GM23248 (cell line): Measurements from ENCODE around the gene PYGO1. TPM values are rescaled to one million over a fixed set of nuclear protein-coding genes. Genes with fewer than 3 reads are reported as not detected.
"Not testable (repeated sequence)": the region's sequence is repeated elsewhere in the genome, so short reads cannot be mapped to it uniquely, and the experiment has no call there.

ENCODE experiments used
- DNase-seq: peaks from one replicate; pipeline ENCODE4 v3.0.0-alpha.2; 2015
- H2AFZ ChIP-seq: fragments of 200-600 bp; sonication (generic); 2 replicates; pipeline ENCODE4 v1.6.1; 2016; ENCODE audit warnings: antibody characterized with exemption
- H3F3A ChIP-seq: fragments of 200-600 bp; sonication (generic); 2 replicates; pipeline ENCODE4 v1.6.1; 2016; ENCODE audit warnings: mild to moderate bottlenecking, antibody characterized with exemption, mixed run types; ENCODE audit not compliant: insufficient read depth
- H3K27ac ChIP-seq: fragments of 200-600 bp; sonication (generic); 2 replicates; pipeline ENCODE4 v1.5.1; 2016; ENCODE audit warnings: mild to moderate bottlenecking
- H3K27me3 ChIP-seq: fragments of 200-600 bp; sonication (generic); replicated peaks from 2 replicates; pipeline ENCODE4 v1.6.1; 2016; ENCODE audit warnings: mild to moderate bottlenecking; ENCODE audit not compliant: insufficient read depth
- H3K36me3 ChIP-seq: fragments of 200-600 bp; sonication (generic); 2 replicates; pipeline ENCODE4 v1.6.1; 2016; ENCODE audit warnings: low read depth, mild to moderate bottlenecking
- H3K4me1 ChIP-seq: fragments of 200-600 bp; sonication (generic); 2 replicates; pipeline ENCODE4 v1.6.1; 2016; ENCODE audit warnings: mild to moderate bottlenecking; ENCODE audit not compliant: insufficient read depth
- H3K4me2 ChIP-seq: fragments of 200-600 bp; sonication (generic); one replicate; pipeline ENCODE4 v1.6.1; 2016; ENCODE audit warnings: mild to moderate bottlenecking; ENCODE audit not compliant: unreplicated experiment
- H3K4me3 ChIP-seq: fragments of 200-600 bp; sonication (generic); 2 replicates; pipeline ENCODE4 v1.5.1; 2016; ENCODE audit warnings: mild to moderate bottlenecking
- H3K79me2 ChIP-seq: fragments of 200-600 bp; sonication (generic); 2 replicates; pipeline ENCODE4 v1.6.1; 2016; ENCODE audit warnings: mild to moderate bottlenecking; ENCODE audit not compliant: insufficient read depth
- H3K9ac ChIP-seq: fragments of 200-600 bp; sonication (generic); 2 replicates; pipeline ENCODE4 v1.6.1; 2016; ENCODE audit warnings: mild to moderate bottlenecking
- H3K9me2 ChIP-seq: fragments of 200-600 bp; sonication (generic); 2 replicates; pipeline ENCODE4 v1.6.1; 2016; ENCODE audit warnings: mixed run types, mild to moderate bottlenecking, moderate library complexity; ENCODE audit not compliant: insufficient read depth
- H3K9me3 ChIP-seq: fragments of 200-600 bp; sonication (generic); one replicate; pipeline ENCODE4 v1.6.1; 2017; ENCODE audit warnings: low read depth
- H4K20me1 ChIP-seq: fragments of 200-600 bp; sonication (generic); 2 replicates; pipeline ENCODE4 v1.6.0; 2016; ENCODE audit not compliant: insufficient read depth
- EZH2 ChIP-seq: fragments of 200-600 bp; sonication (generic); IDR thresholded peaks from 2 replicates; pipeline ENCODE4 v1.6.1; 2018; ENCODE audit warnings: antibody characterized with exemption, mild to moderate bottlenecking; ENCODE audit not compliant: insufficient read depth, poor library complexity, severe bottlenecking
- EZH2phosphoT487 ChIP-seq: fragments of 200-600 bp; sonication (generic); IDR thresholded peaks from 2 replicates; pipeline ENCODE4 v1.6.1; 2018; ENCODE audit warnings: antibody characterized with exemption, moderate library complexity, mild to moderate bottlenecking, low read depth; ENCODE audit not compliant: insufficient read depth
- WGBS, 2 experiments: methylation state at CpG; one replicate each; pipeline ENCODE4 v1.1.6; 2015 to 2017; ENCODE audit warnings: low lambda C conversion rate in 2 of 2, low coverage in 1 of 2; ENCODE audit errors: missing lambda C conversion rate in 2 of 2; 5-methylcytosine and 5-hydroxymethylcytosine counted together
- in situ Hi-C: fragments of 300-500 bp; cut with MboI; formaldehyde crosslinking; loops from 2 replicates; pipeline ENCODE4 v1.15.0; 2020
- polyA plus RNA-seq: library from polyadenylated mRNA; unstranded; fragments of >200 nt; fragmentation: Nextera tagmentation; extraction: Ambion mirVana; gene quantifications from 2 replicates; pipeline ENCODE4 v1.2.1, GENCODE V29; 2016
- total RNA-seq: library from RNA; depleted of rRNA; stranded (reverse); fragments of >200 nt; shearing (Covaris generic); gene quantifications from 2 replicates; pipeline ENCODE4 v1.2.3, GENCODE V29; 2014

The PYGO1 gene
- total and polyA plus RNA-seq, 2 experiments from 2014 or later, result 1.6 to 5.4 TPM

DNA sequence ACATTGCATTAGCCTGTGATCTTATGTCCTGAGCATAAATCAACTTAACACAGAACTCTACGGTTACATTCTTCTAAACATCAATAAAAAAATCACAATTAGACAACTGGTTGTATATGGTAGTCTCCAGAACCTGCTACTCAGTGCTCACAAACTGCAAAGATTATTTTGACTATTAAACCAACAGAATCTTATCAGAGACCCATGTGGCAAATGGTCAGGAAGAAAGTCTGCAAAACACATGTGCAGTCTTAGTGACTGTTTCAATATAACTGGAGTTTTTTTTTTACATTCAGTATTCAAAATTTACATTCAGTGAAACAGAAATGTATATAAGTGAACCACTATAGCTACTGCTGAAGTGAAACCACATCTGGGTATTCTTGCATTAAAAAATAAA is 27.3 kb upstream of the PYGO1 start:
- Histone ChIP-seq H3K27ac (no peak overlapping the region), H3K9me2 (no peaks in the 10 kb centered on the region)
- in situ Hi-C loops, result no loop called here

DNA sequence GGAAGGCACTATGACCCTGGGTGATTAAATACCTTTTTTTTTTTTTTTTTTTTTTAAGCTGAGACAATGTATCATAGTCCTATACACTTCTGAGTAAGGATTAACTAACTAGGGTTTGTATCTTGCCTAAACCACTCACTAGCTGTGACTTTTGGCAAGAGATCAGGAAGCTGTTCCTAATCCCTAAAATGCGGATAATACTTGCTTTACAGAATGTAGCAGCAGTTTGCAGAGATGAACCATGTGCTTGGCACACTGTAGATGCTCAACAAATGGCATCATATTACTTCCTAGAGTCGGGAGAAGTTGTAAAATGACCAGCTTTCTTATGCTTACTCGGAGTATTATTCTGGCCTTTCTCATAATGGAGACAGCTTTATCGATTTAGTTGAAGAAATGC is 25.6 kb upstream of the PYGO1 start:
- TF ChIP-seq EZH2phosphoT487 (no peak), EZH2 (no peak)
- in situ Hi-C loops, result no loop called here
- WGBS, 2 experiments, result 32 to 49% methylated on average over 4 of the region's 4 CpGs
- H2AFZ ChIP-seq, result no peak overlapping the region
- H4K20me1 ChIP-seq, result no peaks in the 10 kb centered on the region
- no peaks in the 10 kb centered on the region for H3F3A ChIP-seq
- H3K9me2 ChIP-seq, result no peaks in the 10 kb centered on the region
- no peaks in the 10 kb centered on the region for H3K36me3 ChIP-seq
- no peaks in the 10 kb centered on the region for H3K9me3 ChIP-seq
- DNase-seq, result no peak
- no peak overlapping the region for H3K27ac ChIP-seq
- H3K4me2 ChIP-seq, result no peak overlapping the region
- H3K4me1 ChIP-seq, result no peaks in the 10 kb centered on the region
- H3K9ac ChIP-seq, result no peak overlapping the region
- H3K4me3 ChIP-seq, result no peak overlapping the region
- peaks cover 26% of the 10 kb centered on the region; the same call in 1 of the 2 replicates for H3K27me3 ChIP-seq
- H3K79me2 ChIP-seq, result no peaks in the 10 kb centered on the region

More for the DNA sequence above, 27.3 kb upstream of the PYGO1 start:
- Histone ChIP-seq H3K36me3 (no peaks in the 10 kb centered on the region), H2AFZ (no peak overlapping the region), H3F3A (no peaks in the 10 kb centered on the region), H3K4me3 (no peak overlapping the region), H3K27me3 (peaks cover 26% of the 10 kb centered on the region), H3K9ac (no peak overlapping the region), H4K20me1 (no peaks in the 10 kb centered on the region), H3K79me2 (no peaks in the 10 kb centered on the region), H3K4me2 (no peak overlapping the region), H3K4me1 (no peaks in the 10 kb centered on the region), H3K9me3 (no peaks in the 10 kb centered on the region)
- 21 to 45% methylated on average over 1 of the region's 1 CpG for WGBS, 2 experiments
- no peak for TF ChIP-seq EZH2phosphoT487
- no peak for TF ChIP-seq EZH2
- DNase-seq, result no peak

DNA sequence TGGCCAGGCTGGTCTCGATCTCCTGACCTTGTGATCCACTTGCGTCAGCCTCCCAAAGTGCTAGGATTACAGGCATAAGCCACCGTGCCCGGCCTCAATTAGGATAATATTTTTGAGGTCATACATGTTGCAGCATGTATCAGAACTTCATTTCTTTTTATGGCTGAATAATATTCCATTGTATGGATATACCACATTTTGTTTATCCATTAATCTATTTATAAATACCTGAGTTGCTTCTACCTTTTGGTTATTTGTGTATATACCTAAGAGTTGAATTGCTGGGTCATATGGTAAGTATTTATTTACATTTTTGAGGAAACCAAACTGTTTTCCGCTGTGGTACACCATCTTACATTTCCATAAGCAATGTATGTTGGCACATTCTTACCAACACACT is 18.1 kb upstream of the PYGO1 start:
- no peak overlapping the region for H3K4me2 ChIP-seq
- H3F3A ChIP-seq, result no peaks in the 10 kb centered on the region
- peaks cover 5% of the 10 kb centered on the region; the same call in 1 of the 2 replicates for H3K27me3 ChIP-seq
- no peaks in the 10 kb centered on the region for H3K36me3 ChIP-seq
- H3K4me3 ChIP-seq, result no peak overlapping the region
- H3K4me1 ChIP-seq, result no peaks in the 10 kb centered on the region
- no peak overlapping the region for H3K27ac ChIP-seq
- no peak overlapping the region for H2AFZ ChIP-seq
- no peak for DNase-seq
- H3K9me2 ChIP-seq, result no peaks in the 10 kb centered on the region
- in situ Hi-C loops, result no loop called here
- no peak for TF ChIP-seq EZH2
- no peak for TF ChIP-seq EZH2phosphoT487
- no peaks in the 10 kb centered on the region for H3K79me2 ChIP-seq
- WGBS, 2 experiments, result 65 to 72% methylated on average over 5 of the region's 5 CpGs
- H4K20me1 ChIP-seq, result no peaks in the 10 kb centered on the region
- H3K9ac ChIP-seq, result no peak overlapping the region
- H3K9me3 ChIP-seq, result no peaks in the 10 kb centered on the region

GRCh38 chr15:55601374-55601773 is 13.2 kb upstream of the PYGO1 start:
- Histone ChIP-seq H3K9me3 (no peaks in the 10 kb centered on the region), H3K36me3 (no peaks in the 10 kb centered on the region), H3K4me1 (no peaks in the 10 kb centered on the region), H3K27ac (no peak overlapping the region), H3K4me2 (no peak overlapping the region), H3K9me2 (no peaks in the 10 kb centered on the region), H4K20me1 (no peaks in the 10 kb centered on the region), H3K79me2 (no peaks in the 10 kb centered on the region), H3F3A (no peaks in the 10 kb centered on the region), H3K27me3 (no peaks in the 10 kb centered on the region), H2AFZ (no peak overlapping the region), H3K4me3 (no peak overlapping the region), H3K9ac (no peak overlapping the region)
- WGBS, 2 experiments, result 48 to 61% methylated on average over 5 of the region's 5 CpGs
- TF ChIP-seq EZH2phosphoT487 (no peak), EZH2 (no peak)
- in situ Hi-C loops, result no loop called here
- no peak for DNase-seq

GRCh38 chr15:55599439-55599838 is 11.3 kb upstream of the PYGO1 start:
- in situ Hi-C loops, result no loop called here
- WGBS, 2 experiments, result 57 to 60% methylated on average over 3 of the region's 3 CpGs
- TF ChIP-seq EZH2 (no peak), EZH2phosphoT487 (no peak)
- Histone ChIP-seq H3K4me3 (no peak overlapping the region), H3K9me2 (no peaks in the 10 kb centered on the region), H3K4me1 (no peaks in the 10 kb centered on the region), H3K27me3 (no peaks in the 10 kb centered on the region), H3K9ac (no peak overlapping the region), H3K9me3 (no peaks in the 10 kb centered on the region), H3K36me3 (no peaks in the 10 kb centered on the region), H3K79me2 (no peaks in the 10 kb centered on the region), H2AFZ (no peak overlapping the region), H3K4me2 (no peak overlapping the region), H3F3A (no peaks in the 10 kb centered on the region), H3K27ac (no peak overlapping the region), H4K20me1 (no peaks in the 10 kb centered on the region)
- DNase-seq, result no peak

GRCh38 chr15:55593019-55593418 is 4.9 kb upstream of the PYGO1 start:
- H3K27me3 ChIP-seq, H3K79me2 ChIP-seq, H3K9me3 ChIP-seq, H4K20me1 ChIP-seq, H3K9me2 ChIP-seq, H3K4me1 ChIP-seq, H3K4me2 ChIP-seq, H3K9ac ChIP-seq, H3K27ac ChIP-seq, H2AFZ ChIP-seq, H3K36me3 ChIP-seq, H3K4me3 ChIP-seq, in situ Hi-C loops, DNase-seq, H3F3A ChIP-seq: not testable (repeated sequence)
- 96 to 97% methylated on average over 1 of the region's 1 CpG for WGBS, 2 experiments
